Astrocyte (in vitro differentiated cells and primary cell): ENCODE measurements around the gene KRT36.

Experiments
- CTCF ChIP-seq: IDR thresholded peaks from 2 replicates; pipeline ENCODE4 v1.5.1; 2011; ENCODE audit warnings: low read depth, mild to moderate bottlenecking, inconsistent platforms, low read length, moderate library complexity; ENCODE audit not compliant: insufficient read depth
- EZH2 ChIP-seq: IDR thresholded peaks from 2 replicates; pipeline ENCODE4 v1.6.1; 2012; ENCODE audit warnings: mild to moderate bottlenecking, low read length, inconsistent platforms; ENCODE audit not compliant: insufficient read depth

- TF ChIP-seq CTCF (no peak), EZH2 (no peak)
Measured at GRCh38 chr17:41510251-41511065, 20.7 kb upstream of the KRT36 start.
